ENCODE results near the gene CUTA. TPM values are rescaled to one million over a fixed set of nuclear protein-coding genes. Genes with fewer than 3 reads are reported as not detected.
A peak's percentile ranks its signal among the peaks of the same experiment; 100 is the strongest.

Gene CUTA
- total RNA-seq, 1 experiment from 2014 or later: 257 TPM

DNA sequence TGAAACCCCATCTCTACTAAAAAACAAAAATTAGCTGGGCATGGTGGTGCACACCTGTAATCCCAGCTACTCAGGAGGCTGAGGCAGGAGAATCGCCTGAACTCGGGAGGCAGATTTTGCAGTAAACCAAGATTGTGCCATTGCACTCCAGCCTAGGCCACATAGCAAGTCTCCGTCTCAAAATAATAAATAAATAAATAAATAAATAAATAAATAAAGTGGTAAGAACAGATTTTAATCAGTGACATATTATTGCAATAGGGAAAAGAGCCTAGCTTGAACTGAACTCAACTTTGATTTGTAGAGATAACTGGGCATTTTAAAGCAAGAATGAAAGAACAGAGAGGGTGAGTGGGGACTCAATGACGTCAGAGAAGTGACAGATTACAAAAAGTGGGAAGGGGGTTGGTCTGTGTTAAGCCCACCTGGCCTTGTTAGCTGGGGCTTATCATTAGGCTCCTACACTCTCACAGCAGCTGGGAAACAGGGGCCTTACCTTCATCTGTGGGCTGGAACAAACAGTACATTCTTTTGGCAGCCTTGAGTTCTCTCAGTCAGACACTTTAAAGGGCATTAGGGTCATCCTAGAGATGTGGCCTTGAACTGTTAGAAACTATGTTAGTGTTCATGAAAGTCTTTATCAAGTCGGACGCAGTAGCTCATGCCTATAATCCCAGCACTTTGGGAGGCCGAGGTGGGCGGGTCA is 50.7 kb downstream of the CUTA start:
- Histone ChIP-seq H3K56ac (ENCODE audit: insufficient read length, low read depth, low read length) (no peak overlapping the region), H3K9me3 (ENCODE audit: control insufficient read depth, low read depth, low read length) (no peaks in the 10 kb centered on the region), H3K4ac (ENCODE audit: low read depth, low read length) (no peak overlapping the region), H3K23me2 (ENCODE audit: insufficient read length, low read depth, low read length, poor library complexity, severe bottlenecking) (no peaks in the 10 kb centered on the region), H2AK5ac (ENCODE audit: insufficient read length, low read length) (no peak overlapping the region), H3K27me3 (ENCODE audit: insufficient read depth, low read length) (no peaks in the 10 kb centered on the region), H4K91ac (ENCODE audit: insufficient read length, low read depth, low read length) (no peak overlapping the region), H3K18ac (ENCODE audit: insufficient read length, low read depth, low read length) (no peak overlapping the region), H3K4me2 (ENCODE audit: insufficient read depth, insufficient read length, low read length) (no peak overlapping the region), H3K14ac (ENCODE audit: insufficient read depth, low read length) (no peak overlapping the region), H3K27ac (ENCODE audit: insufficient read length, low read depth, low read length) (no peak overlapping the region), H3T11ph (ENCODE audit: low read length) (no peak overlapping the region), H3K9ac (ENCODE audit: extremely low read depth, insufficient read length, low read length) (no peak overlapping the region), H4K5ac (ENCODE audit: insufficient read length, low read depth, low read length) (no peak overlapping the region), H2BK120ac (ENCODE audit: low read depth, low read length, poor library complexity, severe bottlenecking) (no peak overlapping the region), H4K20me1 (ENCODE audit: control insufficient read depth, insufficient read depth, insufficient read length) (no peaks in the 10 kb centered on the region), H2BK20ac (ENCODE audit: low read depth, low read length, poor library complexity, severe bottlenecking) (no peak overlapping the region), H2BK15ac (ENCODE audit: low read depth, low read length) (no peak overlapping the region), H3K79me2 (ENCODE audit: insufficient read depth, low read length) (no peaks in the 10 kb centered on the region), H2BK5ac (ENCODE audit: insufficient read length, low read length) (no peak overlapping the region), H3K23ac (ENCODE audit: insufficient read length, low read depth, low read length) (no peak overlapping the region), H4K8ac (replicated peaks; ENCODE audit: insufficient read length, low read depth, low read length) (no peak overlapping the region), H3K79me1 (ENCODE audit: insufficient read depth, low read depth, low read length, poor library complexity, severe bottlenecking) (no peaks in the 10 kb centered on the region), H2BK12ac (ENCODE audit: insufficient read length, low read depth, low read length) (no peak overlapping the region), H2AFZ (ENCODE audit: low read length) (no peak overlapping the region), H3K4me1 (ENCODE audit: insufficient read depth, low read length) (peaks cover 2% of the 10 kb centered on the region; the same call in 1 of the 2 replicates)
- Mint-ChIP-seq H3K4me1 (peaks cover 10 to 22% of the 10 kb centered on the region in 2 experiments), H3K27me3 (ENCODE audit: low read depth) (no peaks in the 10 kb centered on the region), H3K9me3 (no peaks in the 10 kb centered on the region), H3K36me3 (ENCODE audit: insufficient read depth in 1 of 3, low read depth in 3 of 3) (no peaks in the 10 kb centered on the region), H3K27ac (peak overlapping the region in 1 of 3 experiments; percentile 0; a peak in 1 of 7 replicates), H3K4me3 (no peak overlapping the region)
- TF ChIP-seq, protein P1, sequence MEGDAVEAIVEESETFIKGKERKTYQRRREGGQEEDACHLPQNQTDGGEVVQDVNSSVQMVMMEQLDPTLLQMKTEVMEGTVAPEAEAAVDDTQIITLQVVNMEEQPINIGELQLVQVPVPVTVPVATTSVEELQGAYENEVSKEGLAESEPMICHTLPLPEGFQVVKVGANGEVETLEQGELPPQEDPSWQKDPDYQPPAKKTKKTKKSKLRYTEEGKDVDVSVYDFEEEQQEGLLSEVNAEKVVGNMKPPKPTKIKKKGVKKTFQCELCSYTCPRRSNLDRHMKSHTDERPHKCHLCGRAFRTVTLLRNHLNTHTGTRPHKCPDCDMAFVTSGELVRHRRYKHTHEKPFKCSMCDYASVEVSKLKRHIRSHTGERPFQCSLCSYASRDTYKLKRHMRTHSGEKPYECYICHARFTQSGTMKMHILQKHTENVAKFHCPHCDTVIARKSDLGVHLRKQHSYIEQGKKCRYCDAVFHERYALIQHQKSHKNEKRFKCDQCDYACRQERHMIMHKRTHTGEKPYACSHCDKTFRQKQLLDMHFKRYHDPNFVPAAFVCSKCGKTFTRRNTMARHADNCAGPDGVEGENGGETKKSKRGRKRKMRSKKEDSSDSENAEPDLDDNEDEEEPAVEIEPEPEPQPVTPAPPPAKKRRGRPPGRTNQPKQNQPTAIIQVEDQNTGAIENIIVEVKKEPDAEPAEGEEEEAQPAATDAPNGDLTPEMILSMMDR (conservative IDR thresholded peaks at IDR 0.05): no peak
- no CpG with 5 or more reads among the region's 8 CpGs for WGBS (ENCODE audit: extremely low coverage, insufficient read length, low lambda C conversion rate)
- DNase-seq: no peak

Small RNA genes within 50 kb of the gene (microRNA-seq; reads per million reads assigned to microRNA genes)
- gene MIR5004 (ENCODE audit: borderline microRNAs expressed): not detected

Other genes starting within 250 kb of the CUTA start
- 2.0 and 2.3 TPM in 2 replicates for gene COL11A2, start 225.6 kb downstream of the CUTA start, total RNA-seq (2021)
- 14.8 and 16.8 TPM in 2 replicates for gene RXRB, start 217.4 kb downstream of the CUTA start, total RNA-seq (2021)
- 105 and 107 TPM in 2 replicates for gene SLC39A7, start 217.2 kb downstream of the CUTA start, total RNA-seq (2021)
- 5.5 and 7.1 TPM in 2 replicates for gene HSD17B8, start 213.5 kb downstream of the CUTA start, total RNA-seq (2021)
- 29.8 and 31.0 TPM in 2 replicates for gene RING1, start 209.6 kb downstream of the CUTA start, total RNA-seq (2021)
- gene VPS52, start 146.2 kb downstream of the CUTA start, total RNA-seq (2021): 46.9 and 47.1 TPM in 2 replicates
- 3,216 and 3,296 TPM in 2 replicates for gene RPS18, start 146.0 kb downstream of the CUTA start, total RNA-seq (2021)
- 3.2 and 3.4 TPM in 2 replicates for gene B3GALT4, start 141.0 kb downstream of the CUTA start, total RNA-seq (2021)
- gene WDR46, start 128.9 kb downstream of the CUTA start, total RNA-seq (2021): 99.2 and 110 TPM in 2 replicates
- 85.8 and 90.7 TPM in 2 replicates for gene PFDN6, start 128.5 kb downstream of the CUTA start, total RNA-seq (2021)
- 70.5 and 74.3 TPM in 2 replicates for gene RGL2, start 119.2 kb downstream of the CUTA start, total RNA-seq (2021)
- 28.2 and 29.5 TPM in 2 replicates for gene TAPBP, start 104.0 kb downstream of the CUTA start, total RNA-seq (2021)
- 8.1 TPM in 2 replicates for gene ZBTB22, start 100.4 kb downstream of the CUTA start, total RNA-seq (2021)
- gene DAXX, start 95.1 kb downstream of the CUTA start, total RNA-seq (2021): 80.2 and 80.4 TPM in 2 replicates
- gene KIFC1, start 26.3 kb downstream of the CUTA start, total RNA-seq (2021): 73.1 and 73.8 TPM in 2 replicates
- gene PHF1, start 7.1 kb downstream of the CUTA start, total RNA-seq (2021): 49.8 and 56.8 TPM in 2 replicates
- 111 and 121 TPM in 2 replicates for gene SYNGAP1, start 2.0 kb upstream of the CUTA start, total RNA-seq (2021)
- 48.1 and 53.1 TPM in 2 replicates for gene ZBTB9, start 36.5 kb upstream of the CUTA start, total RNA-seq (2021)
- gene BAK1, start 162.2 kb upstream of the CUTA start, total RNA-seq (2021): 40.0 and 41.4 TPM in 2 replicates
- gene ITPR3, start 203.2 kb upstream of the CUTA start, total RNA-seq (2021): 39.1 and 40.3 TPM in 2 replicates

Measured in H9 (cell line).